NCI-H2196 treated with DMSO at 0.1 percent for 48 hours (cell line): ENCODE data around the gene ZNF227.
"Not testable (repeated sequence)": the region's sequence is repeated elsewhere in the genome, so short reads cannot be mapped to it uniquely, and the experiment has no call there.

Experiments used
- DNase-seq: peaks from one replicate; lab custom pipeline; 2025; ENCODE audit not compliant: unreplicated experiment; lab: John Stamatoyannopoulos, UW

Gene ZNF227

GRCh38 chr19:44236384-44236783 lies 24.1 kb downstream of the ZNF227 start:
- no peak for DNase-seq

GRCh38 chr19:44252332-44252731 lies 40.0 kb downstream of the ZNF227 start:
- not testable (repeated sequence) for DNase-seq

GRCh38 chr19:44253392-44253791 lies 41.1 kb downstream of the ZNF227 start:
- not testable (repeated sequence) for DNase-seq

GRCh38 chr19:44254496-44254895 lies 42.2 kb downstream of the ZNF227 start:
- no peak for DNase-seq

- DNase-seq, result no peak
These were observed 43.5 kb downstream of the ZNF227 start for GRCh38 chr19:44255705-44256411.

GRCh38 chr19:44258136-44258535 lies 45.8 kb downstream of the ZNF227 start:
- no peak for DNase-seq

GRCh38 chr19:44258835-44259413 lies 46.6 kb downstream of the ZNF227 start:
- no peak for DNase-seq

GRCh38 chr19:44260343-44260681 lies 48.0 kb downstream of the ZNF227 start:
- DNase-seq, result no peak

- DNase-seq, result no peak
These were observed 48.5 kb downstream of the ZNF227 start for GRCh38 chr19:44260695-44261446.

- no peak for DNase-seq
These were observed 65.0 kb downstream of the ZNF227 start for GRCh38 chr19:44277331-44277730.

GRCh38 chr19:44278181-44278690 lies 65.9 kb downstream of the ZNF227 start:
- no peak for DNase-seq

GRCh38 chr19:44280916-44281315 lies 68.6 kb downstream of the ZNF227 start:
- no peak for DNase-seq

GRCh38 chr19:44282846-44283245 lies 70.5 kb downstream of the ZNF227 start:
- no peak for DNase-seq

- no peak for DNase-seq
These were observed 72.6 kb downstream of the ZNF227 start for GRCh38 chr19:44284968-44285367.
